Measurements from ENCODE around the gene LPCAT1.

LPCAT1 gene

GRCh38 chr5:1494780-1495524, 28.8 kb downstream of the LPCAT1 start:
- peak; percentile 80 for DNase-seq (ENCODE audit: low spot score)
- peak; percentile 63 for TF ChIP-seq CTCF (IDR thresholded peaks at IDR 0.05; ENCODE audit: borderline replicate concordance, control extremely low read depth, extremely low read depth, insufficient read depth, missing control alignments)
- in situ Hi-C loops (cut with MboI; ENCODE audit: low sequenced_read_pairs, unreplicated experiment) = no loop called here

DNA sequence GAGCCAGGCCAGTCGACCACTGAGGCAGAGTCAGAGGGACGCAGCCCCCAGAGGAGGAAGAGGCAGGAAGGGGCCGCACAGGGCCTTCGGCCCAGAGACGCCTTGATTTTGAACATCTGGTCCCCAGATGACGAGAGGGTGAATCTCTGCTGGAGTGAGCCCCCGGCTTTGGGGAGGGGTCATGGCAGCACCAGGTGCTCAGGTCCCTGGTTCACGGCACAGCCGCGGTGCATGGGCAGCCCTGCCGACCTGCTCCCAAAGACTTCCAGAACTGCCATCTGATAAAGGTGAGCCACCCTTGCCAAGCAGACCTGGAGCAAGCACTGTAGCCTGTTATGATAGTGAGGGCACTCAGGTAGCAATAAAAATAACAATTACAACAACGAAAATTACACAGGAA, 29.8 kb downstream of the LPCAT1 start:
- in situ Hi-C loops (cut with MboI; ENCODE audit: low sequenced_read_pairs, unreplicated experiment) = no loop called here
- no peak for DNase-seq (ENCODE audit: low spot score)

GRCh38 chr5:1493413-1493812, 30.3 kb downstream of the LPCAT1 start:
- DNase-seq (ENCODE audit: low spot score) = no peak
- TF ChIP-seq CTCF (IDR thresholded peaks at IDR 0.05; ENCODE audit: borderline replicate concordance, control extremely low read depth, extremely low read depth, insufficient read depth, missing control alignments) = no peak
- in situ Hi-C loops (cut with MboI; ENCODE audit: low sequenced_read_pairs, unreplicated experiment) = no loop called here

More for the DNA sequence above, 29.8 kb downstream of the LPCAT1 start:
- no peak for TF ChIP-seq CTCF (IDR thresholded peaks at IDR 0.05; ENCODE audit: borderline replicate concordance, control extremely low read depth, extremely low read depth, insufficient read depth, missing control alignments)

GRCh38 chr5:1492757-1493156, 31.0 kb downstream of the LPCAT1 start:
- in situ Hi-C loops (cut with MboI; ENCODE audit: low sequenced_read_pairs, unreplicated experiment) = no loop called here
- no peak for TF ChIP-seq CTCF (IDR thresholded peaks at IDR 0.05; ENCODE audit: borderline replicate concordance, control extremely low read depth, extremely low read depth, insufficient read depth, missing control alignments)
- DNase-seq (ENCODE audit: low spot score) = no peak

DNA sequence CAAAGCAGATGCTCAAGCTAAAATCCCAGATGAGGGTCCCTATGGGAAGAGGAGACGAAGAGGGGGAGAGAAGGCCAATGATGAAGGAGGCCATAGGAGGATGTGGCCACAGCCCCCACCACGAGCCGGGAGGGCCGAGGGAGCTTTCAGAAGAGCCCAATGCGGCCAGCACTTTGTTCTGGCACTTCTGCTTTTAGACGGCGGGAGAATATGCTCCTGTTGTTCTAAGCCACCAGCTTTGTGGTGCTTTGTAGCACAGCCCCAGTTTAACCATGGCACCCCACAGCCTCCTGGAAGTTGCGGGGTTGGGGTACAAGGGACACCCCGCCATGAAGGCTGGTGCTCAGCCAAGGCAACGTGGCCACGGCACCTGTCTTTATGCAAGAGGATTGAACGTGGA, 33.4 kb downstream of the LPCAT1 start:
- DNase-seq (ENCODE audit: low spot score) = no peak
- TF ChIP-seq CTCF (IDR thresholded peaks at IDR 0.05; ENCODE audit: borderline replicate concordance, control extremely low read depth, extremely low read depth, insufficient read depth, missing control alignments) = no peak
- in situ Hi-C loops (cut with MboI; ENCODE audit: low sequenced_read_pairs, unreplicated experiment) = no loop called here

- in situ Hi-C loops (cut with MboI; ENCODE audit: low sequenced_read_pairs, unreplicated experiment) = no loop called here
- no peak for DNase-seq (ENCODE audit: low spot score)
- no peak for TF ChIP-seq CTCF (IDR thresholded peaks at IDR 0.05; ENCODE audit: borderline replicate concordance, control extremely low read depth, extremely low read depth, insufficient read depth, missing control alignments)
These were observed 34.0 kb downstream of the LPCAT1 start for GRCh38 chr5:1489754-1490153.

Data from GM13976 (cell line).